Posterior vena cava (tissue), 2 donors: Measurements from ENCODE around the gene MGLL. TPM values are rescaled to one million over a fixed set of nuclear protein-coding genes. Genes with fewer than 3 reads are reported as not detected.
A peak's percentile ranks its signal among the peaks of the same experiment; 100 is the strongest.

Experiments used
- DNase-seq: peaks from one replicate; pipeline ENCODE4 v3.0.0-alpha.2; 2020; ENCODE audit warnings: low spot score
- intact Hi-C, 2 donors: fragments of 100-400 bp; cut with DNase I; formaldehyde crosslinking; loops; one replicate each; pipeline versions ENCODE4 v1.14.1 to v1.14.2; 2022 to 2023
- total RNA-seq, 2 donors: library from RNA; stranded (reverse); fragmentation: NEBNext Ultra II Directional; extraction: Animal tissue kit (Norgen Biotek cat#: 25700); gene quantifications; one replicate each; pipeline ENCODE4 v1.2.1, GENCODE V29; 2021
- donor health status: DM: yes; HTN: yes; CAD: no.
- donor health status: DM: yes; HTN: yes; CAD: no.

Gene MGLL
- total RNA-seq, 2 donors from 2014 or later, result 107 to 216 TPM

- intact Hi-C loops, result no loop called here
- peak; percentile 73 for DNase-seq
Observed at GRCh38 chr3:127679534-127680145, 142.7 kb downstream of the MGLL start.

- peak; percentile 75 for DNase-seq
- intact Hi-C loops, result no loop called here
Observed at GRCh38 chr3:127678611-127679533, 143.4 kb downstream of the MGLL start.

- no peak for DNase-seq
- intact Hi-C loops, result no loop called here
Observed at GRCh38 chr3:127678315-127678599, 144.1 kb downstream of the MGLL start.

GRCh38 chr3:127677541-127678314 is 144.6 kb downstream of the MGLL start:
- peak; percentile 48 for DNase-seq
- intact Hi-C loops, result no loop called here

- DNase-seq, result peak; percentile 72
- intact Hi-C loops, result no loop called here
Observed at GRCh38 chr3:127676921-127677351, 145.4 kb downstream of the MGLL start.

- DNase-seq, result no peak
- intact Hi-C loops, result no loop called here
Observed at GRCh38 chr3:127676456-127676855, 145.9 kb downstream of the MGLL start.

GRCh38 chr3:127675651-127676391 is 146.5 kb downstream of the MGLL start:
- intact Hi-C loops, result no loop called here
- peak; percentile 79 for DNase-seq

- peak; percentile 48 for DNase-seq
- intact Hi-C loops, result no loop called here
Observed at GRCh38 chr3:127674790-127675189, 147.5 kb downstream of the MGLL start.

- intact Hi-C loops, result no loop called here
- peak; percentile 32 for DNase-seq
Observed at GRCh38 chr3:127674101-127674721, 148.1 kb downstream of the MGLL start.

GRCh38 chr3:127673191-127674100 is 148.9 kb downstream of the MGLL start:
- intact Hi-C loops, result no loop called here
- DNase-seq, result peak; percentile 88

GRCh38 chr3:127672429-127673190 is 149.7 kb downstream of the MGLL start, which contains the start of gene ABTB1:
Gene ABTB1, plus strand, starts transcription at chr3:127672952. Its CDS starts 74 bp downstream, at chr3:127673026.
- DNase-seq, result peak; percentile 95
- intact Hi-C loops, result no loop called here

- intact Hi-C loops, result no loop called here
- peak; percentile 84 for DNase-seq
Observed at GRCh38 chr3:127671523-127672428, 150.5 kb downstream of the MGLL start.

- intact Hi-C loops, result no loop called here
- DNase-seq, result peak; percentile 64
Observed at GRCh38 chr3:127670761-127671522, 151.4 kb downstream of the MGLL start.

GRCh38 chr3:127670229-127670559 is 152.1 kb downstream of the MGLL start:
- intact Hi-C loops, result no loop called here
- no peak for DNase-seq

- intact Hi-C loops, result no loop called here
- peak; percentile 74 for DNase-seq
Observed at GRCh38 chr3:127669541-127670228, 152.6 kb downstream of the MGLL start.
